Activated CD8-positive, alpha-beta memory T cell treated with anti-CD3 and anti-CD28 coated beads for 4 hours (primary cell): ENCODE data around the gene CPNE5.
A peak's percentile ranks its signal among the peaks of the same experiment; 100 is the strongest.

ENCODE experiments used
- DNase-seq, 2 donors: peaks; one replicate each; pipeline ENCODE4 v3.0.0-alpha.2; 2020; ENCODE audit warnings: low read depth in 2 of 2

CPNE5 gene

DNA sequence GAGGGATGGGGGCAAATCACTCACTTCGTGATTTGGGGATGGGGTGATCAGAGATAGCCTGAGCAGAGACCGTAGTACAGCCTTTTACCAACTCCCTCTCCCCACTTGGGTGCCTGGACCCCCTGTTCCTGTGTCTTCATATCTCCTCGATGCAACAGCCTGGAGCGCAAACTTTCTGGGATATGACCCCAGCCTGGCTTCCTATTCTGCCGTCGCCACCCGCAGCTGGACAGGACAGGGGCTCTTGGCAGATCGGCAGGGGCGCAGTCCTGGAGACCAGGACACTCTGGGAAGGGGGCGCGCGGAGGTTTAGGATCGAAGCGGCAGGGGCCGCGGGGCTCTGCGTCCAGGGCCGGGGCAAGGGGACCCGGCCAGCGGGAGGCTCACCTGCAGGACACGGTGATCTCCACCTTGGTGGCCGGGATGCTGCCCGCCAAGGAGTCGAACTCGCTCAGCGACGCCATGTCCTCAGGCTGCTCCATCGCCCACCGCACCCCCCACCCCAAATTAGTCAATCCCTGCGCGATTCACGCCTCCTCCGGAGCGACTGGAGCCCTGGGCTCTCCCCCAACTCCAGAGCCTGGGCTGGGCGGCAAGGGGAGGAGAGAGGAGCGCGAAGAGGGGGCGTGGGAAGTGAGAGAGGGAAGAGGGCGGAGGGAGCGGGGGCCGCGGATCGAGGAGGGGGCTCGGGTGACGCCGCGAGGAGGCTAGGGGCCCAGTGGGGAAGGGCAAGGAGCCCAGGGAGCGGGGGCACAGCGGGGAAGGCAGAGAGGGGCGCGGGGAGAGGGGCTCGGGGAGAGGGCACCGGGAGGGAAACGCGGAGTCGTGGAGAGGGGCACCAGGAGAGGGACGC is at the start of gene CPNE5:
Gene CPNE5, minus strand, starts transcription at position 549 of the 853 bp plus-strand sequence. Its CDS starts 67 bp downstream, at position 482.
- no peak for DNase-seq

DNA sequence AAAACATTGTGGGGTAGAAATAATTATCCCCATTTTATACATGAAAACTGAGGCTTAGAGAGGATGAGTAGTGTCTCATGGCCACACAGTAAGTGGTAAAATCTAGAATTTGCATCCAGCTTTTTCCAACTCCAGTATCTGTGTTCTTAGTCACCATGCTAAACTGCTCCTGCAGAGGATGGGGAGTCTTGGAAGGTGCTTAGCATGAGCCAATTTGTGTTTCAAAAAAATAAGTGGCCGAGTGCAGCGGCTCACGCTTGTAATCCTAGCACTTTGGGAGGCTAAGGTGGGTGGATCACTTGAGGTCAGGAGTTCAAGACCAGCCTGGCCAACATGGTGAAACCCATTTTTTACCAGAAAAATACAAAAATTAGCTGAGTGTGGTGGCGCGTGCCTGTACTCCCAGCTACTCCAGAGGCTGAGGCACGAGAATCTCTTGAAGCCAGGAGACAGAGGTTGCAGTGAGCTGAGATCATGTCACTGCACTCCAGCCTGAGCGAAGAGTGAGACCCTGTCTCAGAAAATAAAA is 48.9 kb upstream of the CPNE5 start:
- no peak for DNase-seq

DNA sequence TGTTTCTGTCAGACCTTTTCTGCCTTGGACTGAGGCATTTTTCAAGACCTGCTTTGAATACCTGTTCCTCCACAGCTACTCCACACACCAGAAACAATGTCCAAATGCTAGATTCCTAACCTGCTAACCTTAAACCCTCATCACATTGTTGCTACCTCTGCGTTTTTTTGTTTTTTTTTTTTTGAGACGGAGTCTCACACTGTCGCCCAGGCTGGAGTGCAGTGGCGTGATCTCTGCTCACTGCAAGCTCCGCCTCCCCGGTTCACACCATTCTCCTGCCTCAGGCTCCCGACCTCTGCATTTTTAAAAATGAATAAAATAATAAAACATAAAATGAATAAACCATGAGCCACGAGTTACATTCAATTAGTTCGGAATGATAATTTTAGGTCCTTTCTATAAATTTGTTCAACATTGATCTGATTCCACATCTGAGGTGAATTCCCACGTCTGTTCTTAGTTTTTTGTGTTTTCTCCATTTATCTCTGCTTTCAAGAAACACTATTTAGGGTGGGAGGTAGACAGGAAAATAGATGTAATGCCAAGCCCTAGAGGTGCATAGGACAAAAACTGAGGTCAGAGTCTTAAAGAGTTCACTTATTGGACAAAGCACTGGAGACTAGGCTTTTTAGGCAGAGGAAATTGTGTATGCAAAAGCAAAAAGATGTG is 47.8 kb upstream of the CPNE5 start:
- DNase-seq = no peak

DNA sequence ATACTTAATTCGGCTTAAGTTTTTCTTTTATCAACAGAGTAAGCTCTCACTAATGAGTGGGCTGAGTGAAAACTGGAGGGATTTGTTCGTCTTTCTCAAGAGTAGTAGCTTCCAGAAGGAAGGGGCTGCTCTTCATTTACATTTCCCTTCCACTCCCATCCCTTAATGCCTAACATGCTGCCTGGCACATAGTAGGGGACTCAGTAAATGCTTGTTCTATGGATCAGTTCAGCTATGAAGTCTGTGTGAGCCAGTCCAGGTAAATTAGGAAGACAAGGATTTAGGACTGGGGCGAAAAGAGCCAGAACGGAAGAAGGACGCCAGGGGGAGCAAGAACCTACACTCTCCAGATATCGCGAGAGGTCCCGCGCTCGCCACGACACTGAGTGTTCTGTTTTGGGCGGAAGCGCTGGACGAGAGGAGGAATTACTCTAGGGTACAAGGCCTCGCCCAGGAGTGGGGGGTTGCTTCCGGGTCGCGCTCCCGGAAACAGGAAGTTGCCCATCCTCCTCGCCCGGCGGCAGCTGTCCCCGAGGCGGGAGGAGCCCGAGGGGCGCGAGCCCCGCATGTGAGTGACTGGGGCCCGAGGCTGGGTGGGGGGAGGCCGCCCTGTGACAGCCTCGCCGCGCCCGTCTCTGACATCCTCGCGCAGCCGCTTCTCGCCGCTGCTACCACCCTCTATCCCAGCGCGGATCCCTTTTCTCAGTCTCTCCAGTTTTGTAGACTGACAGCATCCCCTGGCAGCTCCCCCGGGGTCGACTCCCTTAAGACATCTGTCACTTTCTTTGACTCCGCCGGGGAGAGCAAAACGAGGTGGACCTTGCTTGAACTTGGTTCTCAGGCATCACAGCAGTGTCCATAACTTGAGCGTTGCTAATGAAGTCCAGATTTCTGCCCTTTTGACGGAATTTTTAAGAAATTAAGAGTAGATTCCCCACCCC is 46.5 kb upstream of the CPNE5 start, which contains the start of gene C6orf89:
Gene C6orf89, plus strand, starts transcription at position 492 of the 941 bp plus-strand sequence. CDS start 13,493 bp downstream, outside the sequence.
- DNase-seq = peak; percentile 92 to 96

DNA sequence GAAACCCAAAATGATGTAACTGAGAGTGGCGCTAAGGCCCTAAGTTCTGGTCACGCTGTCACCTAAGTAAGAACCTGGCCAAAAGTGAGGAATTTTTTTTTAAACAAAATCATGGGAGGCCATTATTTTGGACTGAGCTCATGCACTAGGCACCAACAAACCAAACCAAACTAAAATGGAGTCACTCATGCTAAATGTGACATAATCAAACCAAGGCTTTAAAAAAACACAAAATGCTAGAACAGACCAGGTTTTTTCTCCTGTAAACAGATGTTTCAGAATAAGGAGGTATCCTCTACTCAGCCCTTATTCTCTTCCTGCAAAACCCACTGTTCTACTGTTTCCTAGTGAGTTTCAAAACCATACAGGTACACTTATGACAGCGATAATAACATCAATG is 45.4 kb upstream of the CPNE5 start:
- DNase-seq = no peak

DNA sequence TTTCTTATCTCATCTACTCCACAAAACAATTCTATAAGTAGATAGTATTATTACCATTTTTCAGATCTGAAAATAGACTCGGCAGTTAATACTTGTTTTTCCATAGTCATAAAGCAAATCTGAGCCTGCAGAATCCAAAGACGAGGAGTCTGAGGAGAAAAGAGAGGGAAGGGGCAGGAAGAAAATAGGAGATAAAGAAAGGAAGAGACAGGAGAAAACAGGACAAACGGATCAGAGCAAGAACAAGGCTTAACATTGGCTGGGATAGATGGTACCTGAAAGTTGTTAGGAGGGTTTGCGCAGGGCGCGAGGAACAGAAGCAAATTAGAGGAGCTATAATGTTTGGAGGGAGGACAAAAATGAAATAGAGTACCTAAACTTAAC is 36.0 kb upstream of the CPNE5 start:
- no peak for DNase-seq

DNA sequence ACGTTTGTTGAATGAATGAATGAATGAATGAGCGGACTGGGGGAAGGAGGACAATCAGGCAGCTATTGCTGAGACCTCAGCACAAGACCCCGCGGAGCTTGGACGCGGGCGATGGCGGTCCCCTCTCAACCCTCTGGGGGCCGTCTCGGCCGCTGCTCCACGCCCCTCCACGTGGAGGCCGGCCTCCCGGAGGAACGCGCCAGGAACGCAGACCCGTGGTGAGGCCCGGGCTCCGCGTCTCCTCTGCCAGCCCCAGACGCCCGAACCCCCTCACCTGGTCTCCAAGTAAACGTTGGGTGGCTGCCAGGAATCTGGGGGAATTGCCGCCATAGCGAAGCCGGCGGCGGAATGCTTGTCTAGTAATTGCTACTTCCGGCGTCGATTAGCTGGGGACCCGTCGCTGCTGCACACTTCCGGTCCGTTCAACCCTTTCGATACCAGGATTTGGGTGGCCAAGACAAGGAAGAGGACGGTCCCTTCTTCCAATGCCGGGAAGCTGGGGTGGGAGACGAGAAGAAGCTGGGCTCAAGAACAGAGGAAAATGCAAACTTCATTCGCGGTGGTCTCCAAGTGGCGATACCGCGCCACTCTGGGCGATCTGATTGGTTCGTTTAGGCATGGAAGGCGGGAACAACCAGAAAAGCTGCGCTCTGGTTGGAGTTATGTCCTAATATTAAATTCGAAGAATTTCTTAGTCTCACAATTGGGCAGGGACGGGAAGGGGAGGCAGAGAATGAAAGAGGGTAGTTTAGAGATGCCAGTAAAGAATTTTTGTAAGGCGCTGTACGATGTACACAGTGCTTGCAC is 35.4 kb upstream of the CPNE5 start, which contains the start of gene PPIL1:
Gene PPIL1, minus strand, starts transcription at position 361 of the 807 bp plus-strand sequence. Its CDS starts 31 bp downstream, at position 330.
- DNase-seq = peak; percentile 64 to 69

DNA sequence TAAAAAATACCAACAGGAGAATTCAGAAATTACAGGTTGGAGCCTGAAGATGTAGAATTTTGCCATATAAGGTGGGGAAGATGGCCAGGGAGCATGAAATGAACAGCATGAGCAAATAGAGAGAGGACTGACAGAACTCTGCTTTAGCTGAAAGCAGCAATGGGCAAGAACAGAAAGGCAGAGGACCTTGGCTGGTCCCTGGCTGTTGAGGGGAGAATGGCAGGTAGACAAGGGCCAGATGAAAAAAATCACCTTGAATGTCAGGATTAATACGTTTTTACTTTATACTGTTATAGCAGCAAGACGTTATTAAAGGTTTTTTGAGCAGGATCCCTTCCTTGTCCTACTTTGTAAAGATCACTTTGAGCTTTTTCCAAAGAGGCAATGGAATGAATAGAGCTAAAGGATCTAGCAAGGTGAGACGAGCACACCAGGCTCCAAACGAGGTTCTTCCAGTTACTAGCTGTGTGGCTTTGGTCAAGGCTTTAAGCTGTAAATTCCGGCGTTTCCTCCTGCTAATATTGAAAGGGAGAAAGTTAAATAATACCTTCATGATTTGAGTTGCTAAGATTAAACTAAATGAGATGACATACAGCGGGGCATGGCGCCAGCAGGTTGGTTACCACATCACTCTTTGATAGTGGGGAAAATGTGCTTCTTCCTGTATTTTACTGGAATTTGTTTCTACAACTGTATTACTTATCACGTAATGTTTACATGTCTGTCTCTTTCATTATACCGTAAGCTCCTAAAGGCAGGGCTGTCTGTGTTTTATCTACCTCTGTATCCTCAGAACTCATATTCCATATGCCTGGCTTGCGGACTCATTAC is 34.6 kb upstream of the CPNE5 start:
- no peak for DNase-seq

DNA sequence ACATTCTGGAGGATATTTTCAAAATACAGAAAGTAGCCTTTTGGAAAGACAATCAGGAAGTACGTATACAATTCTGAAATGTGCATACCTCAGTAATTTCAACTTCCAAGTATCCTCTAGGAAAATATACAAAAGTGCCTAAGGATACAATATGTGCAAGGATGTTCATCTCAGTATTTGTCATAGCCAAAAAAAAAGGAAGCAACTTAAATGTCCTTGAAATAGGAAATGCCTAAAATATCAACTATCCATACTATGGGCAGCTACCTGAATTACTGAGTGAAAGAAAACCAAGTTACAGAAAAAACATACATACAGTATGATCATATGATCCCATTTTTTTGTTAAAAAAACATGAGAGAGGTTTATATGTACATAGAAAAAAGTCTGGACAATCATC is 33.9 kb upstream of the CPNE5 start:
- no peak for DNase-seq

DNA sequence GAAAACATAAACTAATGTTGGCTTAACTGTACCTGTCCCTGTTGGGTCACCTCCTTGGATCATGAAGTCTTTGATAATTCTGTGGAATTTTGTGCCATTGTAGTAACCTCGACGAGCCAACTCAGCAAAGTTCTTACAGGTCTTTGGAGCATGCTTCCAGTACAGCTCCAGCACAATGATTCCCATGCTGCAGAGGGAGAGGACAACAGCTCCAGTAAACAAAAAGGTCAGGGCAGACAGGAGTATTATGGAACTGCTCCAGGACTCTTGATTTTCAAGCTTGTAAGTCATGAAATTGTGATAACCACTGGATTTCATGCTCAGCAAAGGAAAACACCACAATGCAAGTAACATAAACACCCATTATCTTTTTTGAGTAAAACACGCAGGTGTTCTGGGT is 32.4 kb upstream of the CPNE5 start:
- no peak for DNase-seq

DNA sequence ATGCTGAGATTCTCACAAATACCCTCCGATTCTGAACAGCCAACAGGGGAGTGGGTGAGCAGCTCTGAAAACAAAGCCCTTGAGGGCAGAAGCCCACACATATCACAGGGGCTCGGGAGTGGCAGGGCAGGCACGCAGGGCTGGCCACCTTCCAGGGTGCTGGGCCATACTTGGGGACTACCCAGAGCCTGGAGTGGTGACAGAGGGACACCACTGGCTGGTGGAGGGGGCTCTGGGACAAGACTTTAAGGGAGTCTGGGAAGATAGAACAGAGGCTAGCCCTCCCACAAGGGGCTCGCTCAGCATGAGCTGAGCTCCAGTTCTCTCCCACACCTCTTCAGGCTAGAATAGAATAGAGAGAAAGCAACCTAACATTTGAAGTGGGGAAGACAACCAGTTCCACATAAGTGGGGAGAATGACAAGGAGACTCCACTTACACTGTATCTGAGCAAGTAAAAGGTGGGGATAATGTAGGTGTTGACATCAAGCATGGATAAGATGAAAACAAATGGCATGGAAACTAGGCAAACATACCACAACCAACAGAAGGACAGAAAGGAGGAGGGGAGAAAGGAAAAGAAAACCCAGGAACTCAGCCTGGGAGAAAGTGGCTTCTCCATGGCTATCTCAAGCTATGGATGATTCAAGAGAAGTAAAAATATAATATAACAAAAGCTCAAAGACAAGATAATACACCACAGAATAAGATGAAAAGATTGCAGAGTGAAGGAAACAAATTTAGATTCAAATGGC is 28.4 kb upstream of the CPNE5 start:
- no peak for DNase-seq

DNA sequence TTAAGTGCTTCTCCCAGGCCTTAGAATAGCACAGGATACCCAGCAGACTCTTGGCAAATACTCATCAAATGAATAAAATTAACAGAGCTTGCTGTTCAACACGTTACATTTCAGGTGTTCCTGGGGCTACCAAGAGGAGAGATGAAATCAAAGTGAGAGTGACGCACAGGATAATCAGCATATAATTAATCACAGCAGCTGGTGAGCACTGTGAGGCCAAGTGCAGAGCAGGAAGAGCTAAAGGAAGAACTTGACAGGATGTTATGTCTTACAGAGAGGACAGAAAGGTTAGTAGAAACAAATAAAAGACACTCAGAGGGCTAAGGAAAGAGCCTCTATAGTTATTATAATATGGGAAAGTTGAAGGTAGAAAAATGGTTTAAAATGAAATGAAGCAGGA is 26.6 kb upstream of the CPNE5 start:
- no peak for DNase-seq

DNA sequence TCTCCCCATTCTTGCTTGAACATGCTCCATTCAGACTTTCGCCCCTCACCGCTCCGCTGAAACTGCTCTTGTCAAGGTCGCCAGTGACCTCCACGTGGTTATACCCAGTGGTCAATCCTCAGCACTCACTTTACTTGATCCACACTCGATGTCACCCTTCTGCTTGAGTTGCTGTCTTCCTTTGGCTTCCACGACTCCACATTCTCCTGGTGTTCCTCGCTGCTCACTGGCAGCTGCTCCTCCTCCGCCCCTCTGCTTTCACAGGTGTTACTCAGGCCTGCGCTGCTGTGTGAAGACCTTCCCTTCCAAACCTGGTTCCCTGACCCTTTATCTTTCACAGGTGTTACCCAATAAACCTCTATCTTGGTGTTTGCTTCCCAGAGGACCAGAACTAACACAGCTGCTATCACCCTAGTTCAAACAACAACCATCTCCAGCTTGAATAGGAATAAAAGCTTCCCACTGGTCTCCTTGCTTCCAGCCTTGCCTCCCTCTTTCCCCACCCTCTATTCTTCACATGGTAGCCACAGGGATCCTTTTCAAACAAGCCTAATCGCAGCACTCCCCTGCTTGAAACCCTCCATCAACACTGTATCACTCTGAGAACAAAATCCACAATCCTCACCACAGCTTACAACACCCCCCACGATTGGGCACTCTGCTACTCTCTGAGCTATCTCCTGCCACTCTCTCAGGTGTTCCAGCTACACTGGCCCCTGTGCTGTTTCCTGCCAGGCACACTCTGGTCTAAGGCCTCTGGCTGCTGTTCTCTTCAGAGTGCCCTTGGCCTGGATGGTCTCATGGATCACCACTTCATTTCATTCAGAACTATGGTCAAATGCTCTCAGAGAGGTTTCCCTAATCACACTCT is 24.7 kb upstream of the CPNE5 start:
- no peak for DNase-seq

DNA sequence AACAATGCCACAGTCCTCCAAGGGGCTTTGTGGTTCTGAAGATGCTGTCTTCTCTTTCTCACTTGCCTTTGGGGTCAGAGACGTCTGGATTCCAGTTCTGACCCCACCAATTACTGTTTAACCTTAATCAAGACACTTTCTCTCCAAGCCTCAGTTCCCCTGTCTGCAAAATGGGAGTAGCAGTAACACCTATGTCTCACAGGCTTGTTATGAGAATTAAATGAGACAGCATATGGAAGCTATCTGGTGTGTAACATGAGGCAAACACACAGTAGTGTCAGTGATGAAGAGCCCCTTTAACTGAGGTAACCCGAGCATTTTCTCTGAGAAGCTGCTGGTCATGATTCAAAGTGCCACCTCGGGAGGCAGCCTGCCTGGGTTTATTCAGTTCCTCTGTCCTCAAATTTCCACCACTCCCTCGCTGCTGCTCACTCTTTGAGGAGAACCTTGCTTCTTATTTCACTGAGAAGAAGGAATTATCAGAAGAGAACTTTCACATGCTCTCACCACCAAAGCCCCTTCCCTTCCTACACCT is 23.7 kb upstream of the CPNE5 start:
- DNase-seq = no peak

DNA sequence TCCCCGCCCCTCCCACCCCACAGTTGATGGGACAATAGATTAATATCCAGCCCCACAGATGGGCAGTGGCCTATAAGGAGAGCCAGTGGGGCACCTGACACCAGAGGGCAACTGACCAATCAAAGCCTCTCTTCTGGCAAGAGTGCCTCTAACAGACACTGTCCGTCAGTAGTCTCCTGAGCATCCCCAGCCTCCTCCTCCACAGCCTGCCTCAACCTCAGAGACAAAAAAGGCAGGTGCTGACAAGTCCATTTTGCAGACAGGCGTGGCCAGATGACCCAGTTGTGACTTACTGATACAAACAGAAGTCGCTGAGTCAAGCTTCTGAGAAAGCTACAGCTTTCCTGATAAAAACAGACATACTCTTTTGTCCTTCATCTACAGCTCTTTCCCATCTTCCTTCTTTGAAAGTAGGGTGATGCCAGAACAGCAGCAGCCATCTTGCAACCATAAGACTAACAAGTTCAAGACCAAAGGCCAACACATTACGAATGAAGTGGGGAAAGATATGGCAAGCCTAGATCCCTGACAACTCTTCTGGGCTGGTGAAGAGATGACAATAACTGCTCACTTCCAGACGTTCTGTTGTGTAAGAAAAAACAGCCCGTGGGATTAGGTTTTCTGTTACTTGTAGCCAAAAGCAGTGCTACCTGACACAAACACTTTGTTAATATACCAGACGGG is 23.1 kb upstream of the CPNE5 start:
- no peak for DNase-seq

DNA sequence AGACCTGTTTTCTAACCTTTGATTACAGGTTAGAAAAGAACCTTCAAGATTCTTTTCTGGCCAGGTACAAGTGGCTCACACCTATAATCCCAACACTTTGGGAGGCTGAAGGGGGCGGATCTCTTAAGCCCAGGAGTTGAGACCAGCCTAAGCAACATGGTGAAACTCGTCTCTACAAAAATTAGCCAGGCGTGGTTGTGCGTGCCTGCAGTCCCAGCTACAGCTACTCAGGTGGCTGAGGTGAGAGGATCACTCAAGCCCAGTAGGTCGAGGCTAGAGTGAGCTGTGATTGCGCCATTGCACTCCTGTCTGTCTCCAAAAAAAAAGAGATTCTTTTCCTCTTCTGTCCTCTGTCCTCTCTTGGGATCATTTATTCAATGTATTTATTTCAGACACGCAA is 20.9 kb upstream of the CPNE5 start:
- DNase-seq = no peak

DNA sequence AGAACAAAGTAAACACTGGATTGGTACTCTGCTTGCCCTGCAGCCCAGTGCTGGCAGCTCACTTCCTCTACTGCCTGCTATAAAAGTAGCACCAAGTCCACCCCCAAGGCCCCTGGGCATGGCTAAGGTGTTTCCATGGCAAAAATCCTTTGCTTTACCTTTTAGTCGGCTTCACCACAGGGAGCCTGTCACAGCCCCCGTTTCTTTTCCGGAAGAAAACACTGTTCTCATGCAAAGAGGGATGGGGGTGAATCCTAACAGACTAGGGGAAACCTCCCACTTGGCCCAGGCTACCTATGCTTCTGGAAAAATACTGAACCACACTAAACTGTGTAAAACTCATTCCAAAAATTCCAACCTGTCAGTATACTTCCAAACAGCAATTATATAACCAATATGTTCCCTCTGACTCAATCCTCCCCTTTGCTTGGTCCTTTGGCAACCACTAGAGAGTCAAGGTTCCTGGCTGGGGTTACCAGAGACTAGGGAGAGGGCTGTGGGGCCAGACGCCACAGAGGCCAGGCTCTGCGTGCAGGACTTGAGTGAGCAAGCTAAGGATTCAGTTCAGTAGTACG is 19.2 kb upstream of the CPNE5 start:
- no peak for DNase-seq
